Liver (tissue), 9 donors: ENCODE results near the gene KMT2D. TPM values are rescaled to one million over a fixed set of nuclear protein-coding genes. Genes with fewer than 3 reads are reported as not detected.

Experiments
- DNase-seq: peaks from one replicate; pipeline ENCODE4 v3.0.0-alpha.2; 2017; ENCODE audit warnings: low spot score
- H3K27ac ChIP-seq, 2 donors: one replicate each; pipeline ENCODE4 v1.7.0; 2013; ENCODE audit warnings: inconsistent platforms in 2 of 2, low read length in 2 of 2, control low read depth in 1 of 2, low read depth in 1 of 2, mild to moderate bottlenecking in 1 of 2
- H3K27me3 ChIP-seq, 4 donors: one replicate each; pipeline versions ENCODE4 v1.6.1 to v1.7.0; 2013; ENCODE audit warnings: low read length in 3 of 4, inconsistent platforms in 1 of 4, mild to moderate bottlenecking in 1 of 4, moderate library complexity in 1 of 4; ENCODE audit not compliant: control insufficient read depth in 4 of 4, insufficient read depth in 4 of 4
- H3K36me3 ChIP-seq, 4 donors: one replicate each; pipeline versions ENCODE4 v1.6.1 to v1.7.0; 2013; ENCODE audit warnings: low read length in 3 of 4, mild to moderate bottlenecking in 3 of 4, low read depth in 1 of 4, moderate library complexity in 1 of 4; ENCODE audit not compliant: control insufficient read depth in 4 of 4, insufficient read depth in 3 of 4
- H3K4me1 ChIP-seq, 4 donors: one replicate each; pipeline versions ENCODE4 v1.6.1 to v1.7.0; 2013; ENCODE audit warnings: low read length in 3 of 4, mild to moderate bottlenecking in 3 of 4, moderate library complexity in 1 of 4; ENCODE audit not compliant: control insufficient read depth in 4 of 4, insufficient read depth in 4 of 4
- H3K4me3 ChIP-seq, 3 donors: one replicate each; pipeline versions ENCODE4 v1.6.1 to v1.7.0; 2013; ENCODE audit warnings: low read length in 3 of 3, control low read depth in 1 of 3, low read depth in 1 of 3, mild to moderate bottlenecking in 1 of 3
- H3K9ac ChIP-seq, 2 donors: one replicate each; pipeline ENCODE4 v1.7.0; 2013; ENCODE audit warnings: low read length in 2 of 2, mild to moderate bottlenecking in 2 of 2, moderate library complexity in 2 of 2, control low read depth in 1 of 2, low read depth in 1 of 2
- H3K9me3 ChIP-seq, 4 donors: one replicate each; pipeline versions ENCODE4 v1.6.1 to v1.7.0; 2013; ENCODE audit warnings: low read length in 3 of 4; ENCODE audit not compliant: control insufficient read depth in 4 of 4
- EGR1 ChIP-seq, 2 donors: IDR thresholded peaks; 2 replicates each; pipeline ENCODE4 v1.6.1; 2016 to 2018; ENCODE audit warnings: antibody characterized with exemption in 2 of 2, low read depth in 2 of 2
- FOXA1 ChIP-seq: IDR thresholded peaks from 2 replicates; pipeline ENCODE4 v1.6.1; 2016; ENCODE audit warnings: antibody characterized with exemption
- HNF4A ChIP-seq, 2 donors: conservative IDR thresholded peaks; 2 replicates each; pipeline ENCODE4 v1.6.1; 2016; ENCODE audit warnings: antibody characterized with exemption in 2 of 2, mild to moderate bottlenecking in 2 of 2
- NR2F2 ChIP-seq: IDR thresholded peaks from 2 replicates; pipeline ENCODE4 v1.6.1; 2016; ENCODE audit warnings: antibody characterized with exemption
- RAD21 ChIP-seq, 2 donors: IDR thresholded peaks; 2 replicates each; pipeline ENCODE4 v1.6.1; 2016; ENCODE audit warnings: antibody characterized with exemption in 2 of 2, mild to moderate bottlenecking in 2 of 2
- SP1 ChIP-seq: IDR thresholded peaks from 2 replicates; pipeline ENCODE4 v1.6.1; 2018; ENCODE audit warnings: antibody characterized with exemption, mild to moderate bottlenecking
- WGBS: extraction: QIAGEN DNeasy Blood & Tissue Kit; methylation state at CpG from one replicate; pipeline ENCODE4 v1.1.7; 2013; 5-methylcytosine and 5-hydroxymethylcytosine counted together
- polyA plus RNA-seq, 2 donors: library from polyadenylated mRNA; stranded (reverse) in 1 of 2; unstranded in 1 of 2; fragments of 200-250 nt in 1 of 2; fragments of >200 nt in 1 of 2; fragmentation: Nextera tagmentation in 1 of 2; extraction: Ambion mirVana in 1 of 2; gene quantifications; one replicate each; pipeline versions ENCODE4 v1.2.1 to v1.2.3, GENCODE V29; 2013 to 2015
- total RNA-seq, 2 donors: library from RNA; depleted of rRNA; stranded (reverse); fragments of >200 nt; gene quantifications; one replicate each; pipeline ENCODE4 v1.2.3, GENCODE V29; 2014
- TF ChIP-seq, protein P1 (sequence below): IDR thresholded peaks from 2 replicates; pipeline ENCODE4 v1.6.1; 2016; ENCODE audit warnings: antibody characterized with exemption, mild to moderate bottlenecking
- TF ChIP-seq, protein P2 (sequence below): fragments of 150-350 bp; IDR thresholded peaks from 2 replicates; pipeline ENCODE4 v1.5.1; 2017; ENCODE audit warnings: improper control_type of control experiment, low read depth, low read length; ENCODE audit not compliant: missing input control
- TF ChIP-seq, protein P3 (sequence below): IDR thresholded peaks from 2 replicates; pipeline ENCODE4 v1.6.1; 2016; ENCODE audit warnings: antibody characterized with exemption
- TF ChIP-seq, protein P4 (sequence below): IDR thresholded peaks from 2 replicates; pipeline ENCODE4 v1.6.1; 2016; ENCODE audit warnings: antibody characterized with exemption
- donor health status: healthy.
- donor health status: healthy.
- donor health status: healthy.
- donor health status: healthy.
- donor health status: healthy.

KMT2D gene
- total and polyA plus RNA-seq, 4 donors: 4.5 to 53.8 (median 25.0) TPM

DNA sequence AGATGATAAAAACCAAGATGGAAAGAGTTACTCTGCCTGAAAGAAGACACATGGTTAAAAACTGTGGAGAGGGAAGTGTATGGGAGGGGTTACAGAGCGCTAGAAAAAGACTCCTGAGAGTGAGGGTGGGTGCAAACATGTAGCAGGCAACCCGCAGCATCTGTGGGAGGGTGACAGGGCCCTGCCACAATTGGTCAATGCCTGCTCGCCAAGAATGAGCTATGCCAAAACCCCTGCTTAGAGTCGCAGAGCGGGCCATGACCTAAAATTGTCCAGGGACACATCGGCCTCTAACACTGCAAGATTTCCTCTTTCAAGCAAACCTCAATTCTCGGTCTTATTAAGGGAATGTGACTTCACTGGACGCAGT lies 42.7 kb downstream of the KMT2D start:
- WGBS: under 1% methylated on average over 8 of the region's 8 CpGs
- Histone ChIP-seq H3K9ac (peak overlapping the region; percentile 83 to 96), H3K4me1 (peaks cover 4 to 16% (median 9%) of the 10 kb centered on the region in 4 donors)

DNA sequence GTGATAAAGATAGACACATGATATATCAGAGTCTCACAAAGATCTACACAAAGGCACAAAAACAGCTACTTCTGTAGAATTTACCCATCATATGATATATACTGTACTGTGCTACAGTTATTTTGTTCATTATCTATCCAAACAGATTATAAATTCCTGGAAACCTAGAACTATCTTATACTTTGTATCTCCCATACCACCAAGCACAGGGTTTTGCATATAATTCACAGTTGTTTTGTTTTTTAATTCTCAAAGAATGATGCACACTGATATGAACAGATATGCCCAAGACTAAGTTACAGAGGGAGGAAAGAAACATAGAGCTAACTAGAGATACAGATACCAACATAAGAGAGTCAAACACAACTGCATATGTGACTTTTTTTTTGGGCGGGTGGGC lies 45.4 kb downstream of the KMT2D start:
- no peak for DNase-seq
- no peak overlapping the region for H3K9ac ChIP-seq
- H3K27ac ChIP-seq: no peak overlapping the region
- peaks cover 5 to 10% (median 8%) of the 10 kb centered on the region in 4 donors for H3K36me3 ChIP-seq
- no peaks in the 10 kb centered on the region for H3K9me3 ChIP-seq
- no peaks in the 10 kb centered on the region for H3K27me3 ChIP-seq
- 100% methylated on average over 1 of the region's 1 CpG for WGBS
- TF ChIP-seq, protein P1, sequence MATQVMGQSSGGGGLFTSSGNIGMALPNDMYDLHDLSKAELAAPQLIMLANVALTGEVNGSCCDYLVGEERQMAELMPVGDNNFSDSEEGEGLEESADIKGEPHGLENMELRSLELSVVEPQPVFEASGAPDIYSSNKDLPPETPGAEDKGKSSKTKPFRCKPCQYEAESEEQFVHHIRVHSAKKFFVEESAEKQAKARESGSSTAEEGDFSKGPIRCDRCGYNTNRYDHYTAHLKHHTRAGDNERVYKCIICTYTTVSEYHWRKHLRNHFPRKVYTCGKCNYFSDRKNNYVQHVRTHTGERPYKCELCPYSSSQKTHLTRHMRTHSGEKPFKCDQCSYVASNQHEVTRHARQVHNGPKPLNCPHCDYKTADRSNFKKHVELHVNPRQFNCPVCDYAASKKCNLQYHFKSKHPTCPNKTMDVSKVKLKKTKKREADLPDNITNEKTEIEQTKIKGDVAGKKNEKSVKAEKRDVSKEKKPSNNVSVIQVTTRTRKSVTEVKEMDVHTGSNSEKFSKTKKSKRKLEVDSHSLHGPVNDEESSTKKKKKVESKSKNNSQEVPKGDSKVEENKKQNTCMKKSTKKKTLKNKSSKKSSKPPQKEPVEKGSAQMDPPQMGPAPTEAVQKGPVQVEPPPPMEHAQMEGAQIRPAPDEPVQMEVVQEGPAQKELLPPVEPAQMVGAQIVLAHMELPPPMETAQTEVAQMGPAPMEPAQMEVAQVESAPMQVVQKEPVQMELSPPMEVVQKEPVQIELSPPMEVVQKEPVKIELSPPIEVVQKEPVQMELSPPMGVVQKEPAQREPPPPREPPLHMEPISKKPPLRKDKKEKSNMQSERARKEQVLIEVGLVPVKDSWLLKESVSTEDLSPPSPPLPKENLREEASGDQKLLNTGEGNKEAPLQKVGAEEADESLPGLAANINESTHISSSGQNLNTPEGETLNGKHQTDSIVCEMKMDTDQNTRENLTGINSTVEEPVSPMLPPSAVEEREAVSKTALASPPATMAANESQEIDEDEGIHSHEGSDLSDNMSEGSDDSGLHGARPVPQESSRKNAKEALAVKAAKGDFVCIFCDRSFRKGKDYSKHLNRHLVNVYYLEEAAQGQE: no peak
- TF ChIP-seq EGR1 (IDR thresholded peaks at IDR 0.05; ENCODE audit: low read depth in 2 of 2): no peak
- no peak for TF ChIP-seq HNF4A (conservative IDR thresholded peaks at IDR 0.05)
- TF ChIP-seq SP1: no peak
- H3K4me3 ChIP-seq: no peak overlapping the region
- H3K4me1 ChIP-seq: peaks cover 4 to 16% (median 9%) of the 10 kb centered on the region in 4 donors

More for the DNA sequence above, 42.7 kb downstream of the KMT2D start:
- DNase-seq: no peak
- TF ChIP-seq NR2F2 (no peak), FOXA1 (no peak), HNF4A (conservative IDR thresholded peaks at IDR 0.05) (no peak)
- TF ChIP-seq, protein P2, sequence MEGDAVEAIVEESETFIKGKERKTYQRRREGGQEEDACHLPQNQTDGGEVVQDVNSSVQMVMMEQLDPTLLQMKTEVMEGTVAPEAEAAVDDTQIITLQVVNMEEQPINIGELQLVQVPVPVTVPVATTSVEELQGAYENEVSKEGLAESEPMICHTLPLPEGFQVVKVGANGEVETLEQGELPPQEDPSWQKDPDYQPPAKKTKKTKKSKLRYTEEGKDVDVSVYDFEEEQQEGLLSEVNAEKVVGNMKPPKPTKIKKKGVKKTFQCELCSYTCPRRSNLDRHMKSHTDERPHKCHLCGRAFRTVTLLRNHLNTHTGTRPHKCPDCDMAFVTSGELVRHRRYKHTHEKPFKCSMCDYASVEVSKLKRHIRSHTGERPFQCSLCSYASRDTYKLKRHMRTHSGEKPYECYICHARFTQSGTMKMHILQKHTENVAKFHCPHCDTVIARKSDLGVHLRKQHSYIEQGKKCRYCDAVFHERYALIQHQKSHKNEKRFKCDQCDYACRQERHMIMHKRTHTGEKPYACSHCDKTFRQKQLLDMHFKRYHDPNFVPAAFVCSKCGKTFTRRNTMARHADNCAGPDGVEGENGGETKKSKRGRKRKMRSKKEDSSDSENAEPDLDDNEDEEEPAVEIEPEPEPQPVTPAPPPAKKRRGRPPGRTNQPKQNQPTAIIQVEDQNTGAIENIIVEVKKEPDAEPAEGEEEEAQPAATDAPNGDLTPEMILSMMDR: no peak
- TF ChIP-seq, protein P3, sequence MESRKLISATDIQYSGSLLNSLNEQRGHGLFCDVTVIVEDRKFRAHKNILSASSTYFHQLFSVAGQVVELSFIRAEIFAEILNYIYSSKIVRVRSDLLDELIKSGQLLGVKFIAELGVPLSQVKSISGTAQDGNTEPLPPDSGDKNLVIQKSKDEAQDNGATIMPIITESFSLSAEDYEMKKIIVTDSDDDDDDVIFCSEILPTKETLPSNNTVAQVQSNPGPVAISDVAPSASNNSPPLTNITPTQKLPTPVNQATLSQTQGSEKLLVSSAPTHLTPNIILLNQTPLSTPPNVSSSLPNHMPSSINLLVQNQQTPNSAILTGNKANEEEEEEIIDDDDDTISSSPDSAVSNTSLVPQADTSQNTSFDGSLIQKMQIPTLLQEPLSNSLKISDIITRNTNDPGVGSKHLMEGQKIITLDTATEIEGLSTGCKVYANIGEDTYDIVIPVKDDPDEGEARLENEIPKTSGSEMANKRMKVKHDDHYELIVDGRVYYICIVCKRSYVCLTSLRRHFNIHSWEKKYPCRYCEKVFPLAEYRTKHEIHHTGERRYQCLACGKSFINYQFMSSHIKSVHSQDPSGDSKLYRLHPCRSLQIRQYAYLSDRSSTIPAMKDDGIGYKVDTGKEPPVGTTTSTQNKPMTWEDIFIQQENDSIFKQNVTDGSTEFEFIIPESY: no peak
- TF ChIP-seq, protein P4, sequence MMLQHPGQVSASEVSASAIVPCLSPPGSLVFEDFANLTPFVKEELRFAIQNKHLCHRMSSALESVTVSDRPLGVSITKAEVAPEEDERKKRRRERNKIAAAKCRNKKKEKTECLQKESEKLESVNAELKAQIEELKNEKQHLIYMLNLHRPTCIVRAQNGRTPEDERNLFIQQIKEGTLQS: no peak
- no peaks in the 10 kb centered on the region for H3K9me3 ChIP-seq
- H3K36me3 ChIP-seq: peaks cover 6 to 17% (median 12%) of the 10 kb centered on the region in 4 donors
- peak overlapping the region; percentile 87 to 92 for H3K27ac ChIP-seq
- peak overlapping the region; percentile 64 to 98 (median 90) for H3K4me3 ChIP-seq
- no peaks in the 10 kb centered on the region for H3K27me3 ChIP-seq

DNA sequence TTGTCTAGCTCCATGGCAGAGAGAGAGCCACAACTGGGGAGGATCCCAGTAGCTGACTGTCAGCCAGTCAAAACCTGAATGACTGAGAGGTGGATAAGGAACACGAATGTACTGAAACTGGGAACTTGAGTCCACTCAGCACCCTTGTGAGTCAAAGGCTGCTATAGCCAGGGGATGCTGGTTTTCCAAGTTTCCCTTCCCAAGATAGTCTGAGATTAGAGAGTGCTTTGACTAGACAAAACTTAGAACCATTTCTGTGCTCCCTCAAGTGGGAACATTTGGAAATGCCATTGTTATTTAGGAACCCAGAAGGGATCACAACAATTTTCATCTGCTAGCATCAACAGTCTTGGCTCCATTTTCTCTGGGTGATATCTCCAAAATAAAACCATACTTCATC lies 46.0 kb downstream of the KMT2D start:
- WGBS: 76% methylated on average over 1 of the region's 1 CpG
- Histone ChIP-seq H3K9ac (no peak overlapping the region), H3K4me3 (no peak overlapping the region), H3K36me3 (peaks cover 5 to 11% (median 10%) of the 10 kb centered on the region in 4 donors), H3K27ac (no peak overlapping the region), H3K9me3 (no peaks in the 10 kb centered on the region), H3K4me1 (peaks cover 4 to 16% (median 9%) of the 10 kb centered on the region in 4 donors), H3K27me3 (no peaks in the 10 kb centered on the region)
- no peak for DNase-seq
- TF ChIP-seq, protein P4: no peak
- TF ChIP-seq RAD21 (IDR thresholded peaks at IDR 0.05): peak in 1 of 2 donors; percentile 11
